ENCODE data around the gene GIGYF1.

GRCh38 chr7:100687751-100688300, 6.2 kb downstream of the GIGYF1 start:
- TF ChIP-seq POLR2A (IDR thresholded peaks at IDR 0.05), result no peak
- TF ChIP-seq CTCF (IDR thresholded peaks at IDR 0.05), result no peak
- no peak for TF ChIP-seq EP300 (IDR thresholded peaks at IDR 0.05)
